HEK293T (cell line): ENCODE results near the gene B3GNT7.
A peak's percentile ranks its signal among the peaks of the same experiment; 100 is the strongest.

Experiments
- CTCF ChIA-PET: fragments of 350-600 bp; formaldehyde crosslinking; extraction: SDS; loops from one replicate; lab custom pipeline; 2021; ENCODE audit warnings: antibody characterized with exemption, inconsistent platforms; lab: Yijun Ruan, JAX
- POLR2A ChIA-PET: fragments of 350-600 bp; formaldehyde crosslinking; extraction: SDS; loops from one replicate; lab custom pipeline; 2020; ENCODE audit warnings: antibody characterized with exemption, inconsistent platforms; lab: Yijun Ruan, JAX
- DNase-seq: peaks from one replicate; pipeline ENCODE4 v3.0.0; 2012; ENCODE audit warnings: mixed read lengths; ENCODE audit errors: extremely low spot score
- ARNT ChIP-seq: fragments of 450-650 bp; IDR thresholded peaks from 2 replicates; pipeline ENCODE4 v1.6.1; 2017; ENCODE audit warnings: mild to moderate bottlenecking
- BHLHE40 ChIP-seq: fragments of 450-650 bp; IDR thresholded peaks from 2 replicates; pipeline ENCODE4 v1.6.1; 2016; ENCODE audit warnings: mild to moderate bottlenecking, moderate library complexity, borderline replicate concordance
- CTBP1 ChIP-seq: fragments of 450-650 bp; IDR thresholded peaks from 2 replicates; pipeline ENCODE4 v1.6.1; 2016; ENCODE audit warnings: borderline replicate concordance
- ELF4 ChIP-seq: fragments of 450-650 bp; IDR thresholded peaks from 2 replicates; pipeline ENCODE4 v1.6.1; 2017; ENCODE audit warnings: antibody characterized with exemption
- FOXA1 ChIP-seq: fragments of 450-650 bp; IDR thresholded peaks from 2 replicates; pipeline ENCODE4 v1.6.1; 2016; ENCODE audit warnings: mild to moderate bottlenecking
- FOXK2 ChIP-seq: fragments of 450-650 bp; IDR thresholded peaks from 2 replicates; pipeline ENCODE4 v1.6.1; 2016; ENCODE audit warnings: mild to moderate bottlenecking
- FOXM1 ChIP-seq: fragments of 450-650 bp; IDR thresholded peaks from 2 replicates; pipeline ENCODE4 v1.6.1; 2017; ENCODE audit warnings: mild to moderate bottlenecking, borderline replicate concordance
- HDGF ChIP-seq: fragments of 450-650 bp; IDR thresholded peaks from 2 replicates; pipeline ENCODE4 v1.6.1; 2017; ENCODE audit warnings: antibody characterized with exemption, borderline replicate concordance
- L3MBTL2 ChIP-seq: fragments of 450-650 bp; conservative IDR thresholded peaks from 2 replicates; pipeline ENCODE4 v1.6.1; 2016; ENCODE audit warnings: mild to moderate bottlenecking
- LEF1 ChIP-seq: fragments of 450-650 bp; IDR thresholded peaks from 2 replicates; pipeline ENCODE4 v1.6.1; 2017; ENCODE audit warnings: mild to moderate bottlenecking, borderline replicate concordance
- NFRKB ChIP-seq: fragments of 450-650 bp; IDR thresholded peaks from 2 replicates; pipeline ENCODE4 v1.6.1; 2016; ENCODE audit warnings: mild to moderate bottlenecking, moderate library complexity
- SP1 ChIP-seq: fragments of 450-650 bp; IDR thresholded peaks from 2 replicates; pipeline ENCODE4 v1.6.1; 2017
- SUZ12 ChIP-seq: fragments of 450-650 bp; IDR thresholded peaks from 2 replicates; pipeline ENCODE4 v1.6.1; 2016; ENCODE audit warnings: mild to moderate bottlenecking
- TARDBP ChIP-seq: fragments of 450-650 bp; IDR thresholded peaks from 2 replicates; pipeline ENCODE4 v1.6.1; 2016
- ZNF384 ChIP-seq: fragments of 450-650 bp; IDR thresholded peaks from 2 replicates; pipeline ENCODE4 v1.6.1; 2016
- TF ChIP-seq, protein P1 (sequence below): fragments of 450-650 bp; IDR thresholded peaks from 2 replicates; pipeline ENCODE4 v1.6.1; 2016

Gene B3GNT7

DNA sequence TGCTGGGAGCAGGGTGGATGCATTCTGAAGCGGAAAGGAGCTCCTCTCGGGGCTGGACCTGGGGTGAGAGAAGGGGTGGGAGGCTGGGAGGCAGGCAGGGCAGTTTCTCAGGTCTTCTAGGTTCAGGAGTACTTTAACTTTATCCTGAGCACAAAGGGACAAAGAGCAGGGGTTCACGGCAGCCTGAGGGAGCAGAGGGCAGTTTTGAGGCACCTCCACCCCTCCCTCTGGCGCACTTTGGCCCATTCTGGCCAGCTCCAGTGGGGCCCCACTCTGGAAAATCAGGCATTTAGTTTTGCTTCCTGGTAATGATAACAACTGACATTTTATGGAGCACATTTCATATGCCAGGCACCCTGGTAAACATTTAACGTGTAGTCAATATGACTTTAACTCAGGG, 14.3 kb downstream of the B3GNT7 start:
- POLR2A ChIA-PET: no interaction called here
- TF ChIP-seq L3MBTL2 (no peak), FOXA1 (no peak), BHLHE40 (no peak), HDGF (no peak), ARNT (no peak), FOXK2 (no peak), NFRKB (no peak), TARDBP (no peak), LEF1 (no peak), ELF4 (no peak)
- TF ChIP-seq, protein P1, sequence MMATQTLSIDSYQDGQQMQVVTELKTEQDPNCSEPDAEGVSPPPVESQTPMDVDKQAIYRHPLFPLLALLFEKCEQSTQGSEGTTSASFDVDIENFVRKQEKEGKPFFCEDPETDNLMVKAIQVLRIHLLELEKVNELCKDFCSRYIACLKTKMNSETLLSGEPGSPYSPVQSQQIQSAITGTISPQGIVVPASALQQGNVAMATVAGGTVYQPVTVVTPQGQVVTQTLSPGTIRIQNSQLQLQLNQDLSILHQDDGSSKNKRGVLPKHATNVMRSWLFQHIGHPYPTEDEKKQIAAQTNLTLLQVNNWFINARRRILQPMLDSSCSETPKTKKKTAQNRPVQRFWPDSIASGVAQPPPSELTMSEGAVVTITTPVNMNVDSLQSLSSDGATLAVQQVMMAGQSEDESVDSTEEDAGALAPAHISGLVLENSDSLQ: no peak
- CTCF ChIA-PET: interaction anchor here (0.5 to 1.5 kb wide), 2 partner anchors 11 to 42 kb away, joined by 3 to 4 read pairs; no protein-coding TSS in a partner anchor
- DNase-seq: no peak

DNA sequence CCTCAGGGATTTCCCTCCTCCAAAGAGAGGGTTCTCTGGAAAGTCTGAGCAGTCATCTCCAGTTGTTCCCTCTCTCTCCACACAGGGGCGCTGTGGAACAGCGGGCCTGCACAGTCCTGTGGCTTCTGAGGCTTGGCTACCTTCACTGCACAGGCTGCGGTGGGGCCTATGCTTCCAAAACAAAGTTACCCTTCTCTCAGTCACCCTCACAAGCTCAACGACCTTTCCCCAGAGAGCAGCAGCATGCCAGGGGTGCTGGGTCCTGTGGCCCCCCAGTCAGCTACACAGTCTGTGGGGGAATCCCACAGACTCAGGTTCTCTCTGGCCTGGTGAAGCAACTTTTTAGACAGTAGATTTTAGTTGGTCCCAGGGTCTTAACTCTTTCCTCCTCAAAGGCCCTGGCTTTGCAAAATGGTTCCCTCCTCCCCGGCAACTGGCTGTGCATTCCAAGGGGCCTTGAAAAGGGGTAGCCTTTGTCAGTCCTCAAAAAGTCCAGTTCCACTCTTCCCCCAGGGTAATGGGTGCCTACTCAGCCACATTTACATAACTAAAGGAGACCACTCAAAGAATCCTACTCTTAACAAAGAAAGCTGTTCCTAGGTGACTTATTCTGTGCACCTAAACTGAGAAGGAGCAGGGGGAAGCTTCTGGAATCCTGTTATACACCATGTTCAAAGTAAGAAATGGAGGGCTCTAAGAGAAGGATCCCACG, 14.9 kb downstream of the B3GNT7 start:
- no peak for TF ChIP-seq SUZ12
- no peak for TF ChIP-seq NFRKB
- no peak for TF ChIP-seq SP1
- TF ChIP-seq LEF1: no peak
- no peak for TF ChIP-seq FOXA1
- no peak for TF ChIP-seq TARDBP
- peak; percentile 20 for DNase-seq
- POLR2A ChIA-PET: no interaction called here
- CTCF ChIA-PET: interaction anchor here (1.2 to 1.5 kb wide), 2 partner anchors 12 to 199 kb away, joined by 3 read pairs; no protein-coding TSS in a partner anchor

- no peak for DNase-seq
- POLR2A ChIA-PET: no interaction called here
- CTCF ChIA-PET: interaction anchor here (1.2 to 1.8 kb wide), 2 partner anchors 40 to 199 kb away, joined by 3 to 6 read pairs; no protein-coding TSS in a partner anchor
- TF ChIP-seq ELF4 (no peak), TARDBP (no peak), ARNT (no peak), BHLHE40 (no peak), CTBP1 (no peak), NFRKB (no peak), ZNF384 (no peak), SUZ12 (no peak), FOXA1 (no peak), FOXM1 (no peak), SP1 (no peak), FOXK2 (no peak), L3MBTL2 (no peak), LEF1 (no peak), HDGF (no peak)
- TF ChIP-seq, protein P1: no peak
Measured at GRCh38 chr2:231411237-231411636, 15.7 kb downstream of the B3GNT7 start.

- peak; percentile 92 for DNase-seq
- CTCF ChIA-PET: interaction anchor here (0.6 to 1.9 kb wide), 12 partner anchors 9 to 213 kb away, joined by 3 to 6 read pairs (median 3); no protein-coding TSS in a partner anchor
- POLR2A ChIA-PET: interaction anchor here (1.1 to 1.5 kb wide), 3 partner anchors 40 to 185 kb away, joined by 3 to 5 read pairs (median 3); no protein-coding TSS in a partner anchor
- no peak for TF ChIP-seq ELF4
Measured at GRCh38 chr2:231411831-231412617, 16.5 kb downstream of the B3GNT7 start.

DNA sequence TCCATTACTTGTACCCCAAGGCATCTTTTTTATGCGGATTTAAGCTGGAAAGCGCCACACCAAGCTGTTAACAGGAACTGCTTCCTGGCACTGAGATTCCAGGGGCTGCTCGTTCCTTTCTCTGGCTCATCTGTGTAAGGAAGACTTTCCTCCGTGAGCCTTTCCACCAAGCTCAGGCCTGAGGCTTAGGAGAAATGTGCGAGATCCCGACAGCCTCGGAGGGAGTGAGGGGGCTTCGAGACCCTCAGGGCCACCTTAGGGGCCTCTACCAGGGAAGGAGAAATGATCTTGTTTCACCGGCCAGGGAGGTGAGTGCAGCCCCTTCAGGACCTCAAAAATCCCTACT, 17.1 kb downstream of the B3GNT7 start:
- POLR2A ChIA-PET: interaction anchor here (1.1 to 1.5 kb wide), 3 partner anchors 39 to 185 kb away, joined by 3 to 5 read pairs (median 3); no protein-coding TSS in a partner anchor
- TF ChIP-seq LEF1 (no peak), NFRKB (no peak), TARDBP (no peak), CTBP1 (no peak), BHLHE40 (no peak), HDGF (no peak), FOXA1 (no peak), FOXK2 (no peak), L3MBTL2 (no peak), ARNT (no peak), FOXM1 (no peak), ELF4 (no peak), SUZ12 (no peak), SP1 (no peak)
- TF ChIP-seq, protein P1: no peak
- DNase-seq: no peak
- CTCF ChIA-PET: interaction anchor here (0.7 to 1.9 kb wide), 11 partner anchors 9 to 214 kb away, joined by 3 to 6 read pairs (median 3); no protein-coding TSS in a partner anchor
